Measurements from ENCODE around the gene GNLY.

The GNLY gene

GRCh38 chr2:85706599-85707296, 12.6 kb downstream of the GNLY start:
- ATAC-seq, result peak; percentile 8; the same call in 2 of the 3 replicates
- TF ChIP-seq ARNTL (CRISPR knock-in tag; IDR thresholded peaks at IDR 0.05; ENCODE audit: borderline replicate concordance, low read depth), result no peak
- no peak for TF ChIP-seq ISL1 (CRISPR knock-in tag; IDR thresholded peaks at IDR 0.05)
- TF ChIP-seq TSHZ2 (CRISPR knock-in tag; IDR thresholded peaks at IDR 0.05), result no peak
- no peak for TF ChIP-seq ZNF565 (CRISPR knock-in tag; conservative IDR thresholded peaks at IDR 0.05; ENCODE audit: low read depth)
- TF ChIP-seq ZFP30 (CRISPR knock-in tag; IDR thresholded peaks at IDR 0.05), result no peak
- TF ChIP-seq TOX (CRISPR knock-in tag; IDR thresholded peaks at IDR 0.05; ENCODE audit: borderline replicate concordance), result no peak
- no peak for TF ChIP-seq RARB (CRISPR knock-in tag; IDR thresholded peaks at IDR 0.05)

GRCh38 chr2:85707304-85707703, 13.1 kb downstream of the GNLY start:
- peak; percentile 94 for ATAC-seq
- TF ChIP-seq OSR1 (CRISPR knock-in tag; IDR thresholded peaks at IDR 0.05) (no peak), RARB (CRISPR knock-in tag; IDR thresholded peaks at IDR 0.05) (no peak), ZC3H10 (CRISPR knock-in tag; IDR thresholded peaks at IDR 0.05) (no peak), GLIS3 (CRISPR knock-in tag; IDR thresholded peaks at IDR 0.05) (no peak), TOX (CRISPR knock-in tag; IDR thresholded peaks at IDR 0.05; ENCODE audit: borderline replicate concordance) (no peak), CSRNP3 (CRISPR knock-in tag; IDR thresholded peaks at IDR 0.05) (no peak), ZFP3 (CRISPR knock-in tag; IDR thresholded peaks at IDR 0.05) (no peak), ISL1 (CRISPR knock-in tag; IDR thresholded peaks at IDR 0.05) (no peak), ESRRG (CRISPR knock-in tag; IDR thresholded peaks at IDR 0.05) (no peak), CSDC2 (CRISPR knock-in tag; IDR thresholded peaks at IDR 0.05) (no peak), CREB5 (CRISPR knock-in tag; IDR thresholded peaks at IDR 0.05; ENCODE audit: low read depth) (no peak), SNAI2 (CRISPR knock-in tag; IDR thresholded peaks at IDR 0.05) (no peak), PATZ1 (CRISPR knock-in tag; IDR thresholded peaks at IDR 0.05; ENCODE audit: borderline replicate concordance) (no peak), ZFP30 (CRISPR knock-in tag; IDR thresholded peaks at IDR 0.05) (no peak), ARNTL (CRISPR knock-in tag; IDR thresholded peaks at IDR 0.05; ENCODE audit: borderline replicate concordance, low read depth) (no peak)

- TF ChIP-seq ESRRG (CRISPR knock-in tag; IDR thresholded peaks at IDR 0.05), result no peak
- no peak for TF ChIP-seq CSDC2 (CRISPR knock-in tag; IDR thresholded peaks at IDR 0.05)
- TF ChIP-seq ISL1 (CRISPR knock-in tag; IDR thresholded peaks at IDR 0.05), result no peak
- no peak for ATAC-seq
Measured at GRCh38 chr2:85708641-85709040, 14.5 kb downstream of the GNLY start.

GRCh38 chr2:85709401-85709811, 15.2 kb downstream of the GNLY start:
- ATAC-seq, result 0 out of 3 replicates have a peak, but pooled peaks have one; percentile 11
- TF ChIP-seq RARB (CRISPR knock-in tag; IDR thresholded peaks at IDR 0.05) (no peak), POU6F1 (CRISPR knock-in tag; IDR thresholded peaks at IDR 0.05; ENCODE audit: borderline replicate concordance, low read depth) (no peak), PPARA (CRISPR knock-in tag; IDR thresholded peaks at IDR 0.05; ENCODE audit: borderline replicate concordance) (no peak), ARNTL (CRISPR knock-in tag; IDR thresholded peaks at IDR 0.05; ENCODE audit: borderline replicate concordance, low read depth) (no peak), ISL1 (CRISPR knock-in tag; IDR thresholded peaks at IDR 0.05) (no peak), ZFP3 (CRISPR knock-in tag; IDR thresholded peaks at IDR 0.05) (no peak), ZNF8 (CRISPR knock-in tag; IDR thresholded peaks at IDR 0.05) (no peak), ZNF70 (CRISPR knock-in tag; IDR thresholded peaks at IDR 0.05) (no peak), PATZ1 (CRISPR knock-in tag; IDR thresholded peaks at IDR 0.05; ENCODE audit: borderline replicate concordance) (no peak), ZC3H10 (CRISPR knock-in tag; IDR thresholded peaks at IDR 0.05) (no peak)

Measured in SK-N-SH treated with all-trans-retinoic acid at 6 μM for 48 hours (cell line).